Lung (tissue), 12 donors: ENCODE data around the gene OXSR1. TPM values are rescaled to one million over a fixed set of nuclear protein-coding genes. Genes with fewer than 3 reads are reported as not detected.

Source experiments
- ATAC-seq: fragments of 200-7000 bp; cut with Tn5 transposase; one replicate; pipeline ENCODE4 v1.9.1; 2020; ENCODE audit warnings: moderate number of reproducible peaks; ENCODE audit not compliant: insufficient read depth, low FRiP score
- DNase-seq, 3 donors: peaks; one replicate each; pipeline ENCODE4 v3.0.0-alpha.2; 2013 to 2017
- H3K27ac ChIP-seq, 2 donors: one replicate each; pipeline ENCODE4 v1.5.1; 2013; ENCODE audit warnings: mild to moderate bottlenecking in 2 of 2, moderate library complexity in 2 of 2, control low read depth in 1 of 2, inconsistent platforms in 1 of 2, low read depth in 1 of 2, low read length in 1 of 2
- H3K27me3 ChIP-seq, 3 donors: one replicate each; pipeline ENCODE4 v1.5.1; 2013; ENCODE audit warnings: low read length in 2 of 3; ENCODE audit not compliant: control insufficient read depth in 3 of 3, insufficient read depth in 3 of 3
- H3K36me3 ChIP-seq, 4 donors: one replicate each; pipeline ENCODE4 v1.5.1; 2013; ENCODE audit warnings: low read length in 4 of 4, mild to moderate bottlenecking in 1 of 4, moderate library complexity in 1 of 4; ENCODE audit not compliant: control insufficient read depth in 4 of 4, insufficient read depth in 4 of 4
- H3K4me1 ChIP-seq, 5 donors: one replicate each; pipeline ENCODE4 v1.5.1; 2013; ENCODE audit warnings: low read length in 5 of 5, mild to moderate bottlenecking in 2 of 5, moderate library complexity in 1 of 5; ENCODE audit not compliant: control insufficient read depth in 5 of 5, insufficient read depth in 5 of 5
- H3K4me3 ChIP-seq: one replicate; pipeline ENCODE4 v1.5.1; 2013; ENCODE audit warnings: mild to moderate bottlenecking, control low read depth, moderate library complexity
- H3K9ac ChIP-seq, 2 donors: one replicate each; pipeline ENCODE4 v1.5.1; 2013; ENCODE audit warnings: low read length in 2 of 2, control low read depth in 1 of 2; ENCODE audit not compliant: insufficient read depth in 1 of 2
- H3K9me3 ChIP-seq, 4 donors: one replicate each; pipeline ENCODE4 v1.5.1; 2013; ENCODE audit warnings: low read length in 3 of 4, mild to moderate bottlenecking in 1 of 4, moderate library complexity in 1 of 4; ENCODE audit not compliant: control insufficient read depth in 4 of 4, insufficient read depth in 3 of 4
- CTCF ChIP-seq: IDR thresholded peaks from 2 replicates; pipeline ENCODE4 v1.5.1; 2012; ENCODE audit warnings: mild to moderate bottlenecking; ENCODE audit errors: control extremely low read depth, extremely low read depth
- WGBS, 2 donors: extraction: QIAGEN DNeasy Blood & Tissue Kit; methylation state at CpG; one replicate each; pipeline ENCODE4 v1.1.7; 2013; 5-methylcytosine and 5-hydroxymethylcytosine counted together
- polyA plus RNA-seq, 2 donors: library from polyadenylated mRNA; stranded (reverse); fragments of 200-250 nt; gene quantifications; one replicate each; pipeline ENCODE4 v1.2.1, GENCODE V29; 2013
- total RNA-seq, 2 donors: library from RNA; depleted of rRNA in 1 of 2; stranded (reverse); fragments of >200 nt in 1 of 2; gene quantifications; one replicate each; pipeline ENCODE4 v1.2.1, GENCODE V29; 2014 to 2021
- donor health status: control.
- donor health status: control.
- donor health status: Bipolar disorder and iron deficiency.
- donor health status: healthy.
- donor health status: DM: yes; HTN: yes; CAD: no.

The OXSR1 gene
- total and polyA plus RNA-seq, 4 donors: 11.9 to 38.9 (median 24.9) TPM

DNA sequence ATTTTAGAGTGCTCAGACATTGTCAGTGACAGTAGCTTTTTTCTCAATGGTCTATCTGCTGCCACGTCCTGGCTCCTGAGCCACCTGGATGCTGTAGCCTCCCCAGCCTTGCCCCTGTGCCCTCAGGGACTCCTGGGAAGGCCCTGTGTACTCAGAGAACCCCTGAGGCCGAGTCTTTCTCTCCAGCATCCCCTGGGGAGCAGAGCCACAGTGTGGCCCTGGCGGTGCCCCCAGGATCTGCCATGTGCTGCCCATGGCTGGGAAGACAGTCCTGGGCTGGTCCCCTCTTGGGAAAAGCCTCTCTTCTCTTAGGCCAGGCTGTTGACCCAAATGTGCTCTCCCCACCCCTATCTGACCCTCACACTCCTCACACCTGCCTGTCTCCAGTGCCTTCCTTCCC, 21.8 kb upstream of the OXSR1 start:
- peaks cover 0 to 21% (median 10%) of the 10 kb centered on the region in 4 donors for H3K36me3 ChIP-seq
- no peak overlapping the region for H3K4me3 ChIP-seq
- no peak overlapping the region for H3K27ac ChIP-seq
- no peaks in the 10 kb centered on the region for H3K27me3 ChIP-seq
- no peak overlapping the region for H3K9ac ChIP-seq
- no peak for DNase-seq
- no peak for ATAC-seq
- peaks cover 0 to 5% (median 0%) of the 10 kb centered on the region in 4 donors for H3K9me3 ChIP-seq
- peaks cover 0 to 20% (median 10%) of the 10 kb centered on the region in 5 donors for H3K4me1 ChIP-seq
- 76 to 82% methylated on average over 3 of the region's 3 CpGs for whole genome bisulfite sequencing, 2 donors
- no peak for TF ChIP-seq CTCF

- Histone ChIP-seq H3K36me3 (peaks cover 0 to 8% (median 4%) of the 10 kb centered on the region in 4 donors), H3K27me3 (no peaks in the 10 kb centered on the region), H3K4me1 (peaks cover 0 to 3% (median 0%) of the 10 kb centered on the region in 5 donors), H3K27ac (no peak overlapping the region), H3K9ac (no peak overlapping the region), H3K4me3 (no peak overlapping the region), H3K9me3 (peaks cover 0 to 5% (median 0%) of the 10 kb centered on the region in 4 donors)
- 92 to 93% methylated on average over 2 of the region's 2 CpGs for WGBS, 2 donors
- no peak for TF ChIP-seq CTCF
- DNase-seq (no peak), ATAC-seq (no peak)
Measured at GRCh38 chr3:38146504-38146903, 18.8 kb upstream of the OXSR1 start.

DNA sequence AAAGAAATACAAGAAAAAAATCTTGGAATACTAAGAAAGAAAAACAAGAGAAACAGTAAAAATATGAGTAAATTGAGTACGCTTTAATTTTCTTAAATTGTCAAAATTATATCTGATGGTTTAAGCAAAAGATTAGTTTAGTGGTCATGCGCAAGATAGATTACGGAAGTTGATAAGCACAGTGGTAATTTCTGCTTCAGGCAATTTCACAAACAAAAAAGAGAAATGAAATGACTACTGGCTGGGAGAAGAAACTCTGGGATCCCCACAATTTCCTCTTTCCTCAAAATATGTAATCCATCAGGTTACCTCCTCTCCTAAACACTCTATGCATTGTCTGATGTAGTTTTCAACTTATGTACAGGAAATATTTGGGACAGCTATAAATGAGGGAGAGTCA, 17.9 kb upstream of the OXSR1 start:
- no peak for ATAC-seq
- Histone ChIP-seq H3K27ac (no peak overlapping the region), H3K36me3 (no peaks in the 10 kb centered on the region), H3K4me1 (peaks cover 0 to 5% (median 0%) of the 10 kb centered on the region in 5 donors), H3K4me3 (no peak overlapping the region), H3K27me3 (no peaks in the 10 kb centered on the region), H3K9me3 (peaks cover 0 to 5% (median 0%) of the 10 kb centered on the region in 4 donors), H3K9ac (no peak overlapping the region)
- DNase-seq: no peak
- TF ChIP-seq CTCF: no peak
- WGBS, 2 donors: 36 to 80% methylated on average over 3 of the region's 3 CpGs

- DNase-seq: no peak
- no peak for ATAC-seq
- H3K4me1 ChIP-seq: peaks cover 0 to 5% (median 0%) of the 10 kb centered on the region in 5 donors
- no peak for TF ChIP-seq CTCF
- H3K4me3 ChIP-seq: no peak overlapping the region
- no peaks in the 10 kb centered on the region for H3K36me3 ChIP-seq
- 21 to 60% methylated on average over 5 of the region's 5 CpGs for WGBS, 2 donors
- no peak overlapping the region for H3K9ac ChIP-seq
- no peaks in the 10 kb centered on the region for H3K27me3 ChIP-seq
- peaks cover 0 to 5% (median 0%) of the 10 kb centered on the region in 4 donors for H3K9me3 ChIP-seq
- no peak overlapping the region for H3K27ac ChIP-seq
Measured at GRCh38 chr3:38148311-38148882, 16.9 kb upstream of the OXSR1 start.
